ENCODE results near the gene DNMT3A.

- TF ChIP-seq CTCF (IDR thresholded peaks at IDR 0.05; ENCODE audit: control extremely low read depth in 1 of 3, insufficient read depth in 1 of 3, low read depth in 1 of 3, low read length in 3 of 3), result no peak
- no peak for TF ChIP-seq POLR2AphosphoS5 (IDR thresholded peaks at IDR 0.05; ENCODE audit: low read depth, low read length)
- TF ChIP-seq BACH1 (IDR thresholded peaks at IDR 0.05; ENCODE audit: low read length), result no peak
- TF ChIP-seq RAD21 (IDR thresholded peaks at IDR 0.05 in 1 of 2, conservative IDR thresholded peaks at IDR 0.05 in 1 of 2; ENCODE audit: low read depth in 2 of 2, low read length in 2 of 2), result no peak
These were observed 23.5 kb upstream of the DNMT3A start for GRCh38 chr2:25365241-25365640.
